Neural cell (in vitro differentiated cells): ENCODE measurements around the gene GLCE. TPM values are rescaled to one million over a fixed set of nuclear protein-coding genes. Genes with fewer than 3 reads are reported as not detected.

ENCODE experiments used
- H2AFZ ChIP-seq: fragments of 200-600, 300-800 bp; sonication (generic), shearing (Covaris generic); 2 replicates; pipeline ENCODE4 v1.6.0; 2014; ENCODE audit warnings: low read depth, mild to moderate bottlenecking, antibody characterized with exemption, low read length, moderate library complexity
- H3F3A ChIP-seq: fragments of 200-600 bp; shearing (Covaris generic); 2 replicates; pipeline ENCODE4 v1.6.1; 2016; ENCODE audit warnings: mild to moderate bottlenecking, moderate library complexity, mixed read lengths, antibody characterized with exemption, low read length; ENCODE audit not compliant: insufficient read depth, poor library complexity, severe bottlenecking
- H3K27ac ChIP-seq: fragments of 200-600, 300-800 bp; sonication (generic), shearing (Covaris generic); 2 replicates; pipeline ENCODE4 v1.5.1; 2014; ENCODE audit warnings: mild to moderate bottlenecking, low read length, moderate library complexity
- H3K27me3 ChIP-seq: fragments of 300-800, 200-600 bp; sonication (generic), shearing (Covaris generic); 2 replicates; pipeline ENCODE4 v1.6.0; 2014; ENCODE audit warnings: mild to moderate bottlenecking, low read depth, low read length, moderate library complexity; ENCODE audit not compliant: insufficient read depth
- H3K36me3 ChIP-seq: fragments of 300-800, 200-600 bp; sonication (generic), shearing (Covaris generic); 2 replicates; pipeline ENCODE4 v1.5.1; 2014; ENCODE audit warnings: mild to moderate bottlenecking, antibody characterized with exemption, low read length, moderate library complexity; ENCODE audit not compliant: insufficient read depth
- H3K4me2 ChIP-seq: fragments of 300-800, 200-600 bp; sonication (generic), shearing (Covaris generic); 2 replicates; pipeline ENCODE4 v1.6.0; 2014; ENCODE audit warnings: mild to moderate bottlenecking, low read length
- H3K4me3 ChIP-seq: fragments of 300-800, 200-600 bp; sonication (generic), shearing (Covaris generic); 2 replicates; pipeline ENCODE4 v1.5.1; 2014; ENCODE audit warnings: mild to moderate bottlenecking, low read length, moderate library complexity
- H3K79me2 ChIP-seq: fragments of 200-600 bp; shearing (Covaris generic); replicated peaks from 2 replicates; pipeline ENCODE4 v1.6.0; 2014; ENCODE audit warnings: mild to moderate bottlenecking, low read length, moderate library complexity; ENCODE audit not compliant: insufficient read depth
- H3K9ac ChIP-seq: fragments of 300-800, 200-600 bp; sonication (generic), shearing (Covaris generic); 2 replicates; pipeline ENCODE4 v1.6.1; 2016; ENCODE audit warnings: mild to moderate bottlenecking, low read length, mixed read lengths
- H3K9me2 ChIP-seq: fragments of 200-600 bp; shearing (Covaris generic); 2 replicates; pipeline ENCODE4 v1.6.1; 2016; ENCODE audit warnings: mild to moderate bottlenecking, low read length, mixed read lengths; ENCODE audit not compliant: insufficient read depth
- H3K9me3 ChIP-seq: fragments of 200-600, 300-800 bp; sonication (generic), shearing (Covaris generic); 2 replicates; pipeline ENCODE4 v1.6.1; 2016; ENCODE audit warnings: mild to moderate bottlenecking, mixed run types, low read length, moderate library complexity, mixed read lengths
- H4K20me1 ChIP-seq: fragments of 200-600 bp; shearing (Covaris generic); 2 replicates; pipeline ENCODE4 v1.6.1; 2016; ENCODE audit warnings: mild to moderate bottlenecking, mixed run types; ENCODE audit not compliant: insufficient read depth
- CTCF ChIP-seq: fragments of 450-650 bp; IDR thresholded peaks from 2 replicates; pipeline ENCODE4 v1.5.1; 2014; ENCODE audit warnings: antibody characterized with exemption, mild to moderate bottlenecking, moderate library complexity; ENCODE audit not compliant: poor library complexity, severe bottlenecking
- EP300 ChIP-seq: fragments of 450-650 bp; conservative IDR thresholded peaks from 2 replicates; pipeline ENCODE4 v1.6.1; 2014; ENCODE audit warnings: antibody characterized with exemption, mild to moderate bottlenecking, moderate library complexity; ENCODE audit not compliant: poor library complexity, severe bottlenecking
- EZH2 ChIP-seq: fragments of 200-600, 300-800 bp; shearing (Covaris generic), sonication (generic); IDR thresholded peaks from 2 replicates; pipeline ENCODE4 v1.6.1; 2014; ENCODE audit warnings: antibody characterized with exemption, low read length, borderline replicate concordance, mild to moderate bottlenecking; ENCODE audit not compliant: insufficient read depth, poor library complexity, severe bottlenecking
- MXI1 ChIP-seq: fragments of 450-650 bp; conservative IDR thresholded peaks from 2 replicates; pipeline ENCODE4 v1.6.1; 2014; ENCODE audit warnings: antibody characterized with exemption, mild to moderate bottlenecking; ENCODE audit not compliant: poor library complexity, severe bottlenecking
- POLR2AphosphoS5 ChIP-seq: IDR thresholded peaks from 2 replicates; pipeline ENCODE4 v1.6.1; 2012
- RAD21 ChIP-seq: fragments of 450-650 bp; conservative IDR thresholded peaks from 2 replicates; pipeline ENCODE4 v1.6.1; 2014; ENCODE audit warnings: antibody characterized with exemption, mild to moderate bottlenecking, moderate library complexity
- REST ChIP-seq: IDR thresholded peaks from 2 replicates; pipeline ENCODE4 v1.6.1; 2012; ENCODE audit warnings: borderline replicate concordance
- SMC3 ChIP-seq: fragments of 450-650 bp; conservative IDR thresholded peaks from 2 replicates; pipeline ENCODE4 v1.6.1; 2014; ENCODE audit warnings: antibody characterized with exemption, mild to moderate bottlenecking, moderate library complexity; ENCODE audit not compliant: poor library complexity
- TAF1 ChIP-seq: IDR thresholded peaks from 2 replicates; pipeline ENCODE4 v1.6.1; 2012; ENCODE audit warnings: low read depth
- polyA plus RNA-seq: library from polyadenylated mRNA; depleted of rRNA; stranded (reverse); fragments of >200 nt; gene quantifications from 2 replicates; pipeline ENCODE4 v1.2.3, GENCODE V29; 2014

The GLCE gene
- polyA plus RNA-seq, 1 donor from 2014 or later: 31.5 TPM

- Histone ChIP-seq H3K27me3 (peaks cover 2% of the 10 kb centered on the region), H4K20me1 (no peaks in the 10 kb centered on the region), H3K9ac (no peak overlapping the region), H3K9me2 (no peaks in the 10 kb centered on the region), H3F3A (no peaks in the 10 kb centered on the region), H3K79me2 (no peaks in the 10 kb centered on the region), H2AFZ (no peak overlapping the region), H3K4me2 (no peak overlapping the region), H3K27ac (no peak overlapping the region), H3K4me3 (no peak overlapping the region), H3K9me3 (no peaks in the 10 kb centered on the region), H3K36me3 (no peaks in the 10 kb centered on the region)
- TF ChIP-seq POLR2AphosphoS5: no peak
- no peak for TF ChIP-seq RAD21
Observed at GRCh38 chr15:69120732-69121131, 39.7 kb upstream of the GLCE start.

GRCh38 chr15:69121198-69121828 lies 39.1 kb upstream of the GLCE start:
- Histone ChIP-seq H3F3A (no peaks in the 10 kb centered on the region), H3K27ac (no peak overlapping the region), H3K9ac (no peak overlapping the region), H3K36me3 (no peaks in the 10 kb centered on the region), H3K27me3 (peaks cover 2% of the 10 kb centered on the region), H3K4me3 (no peak overlapping the region), H2AFZ (no peak overlapping the region), H3K9me3 (no peaks in the 10 kb centered on the region), H3K9me2 (no peaks in the 10 kb centered on the region), H3K4me2 (no peak overlapping the region), H3K79me2 (no peaks in the 10 kb centered on the region), H4K20me1 (no peaks in the 10 kb centered on the region)
- no peak for TF ChIP-seq POLR2AphosphoS5
- TF ChIP-seq TAF1: no peak
- TF ChIP-seq SMC3: no peak
- no peak for TF ChIP-seq REST
- TF ChIP-seq CTCF: no peak

- H3K9ac ChIP-seq: no peak overlapping the region
- TF ChIP-seq CTCF (no peak), POLR2AphosphoS5 (no peak), EZH2 (no peak), MXI1 (no peak), RAD21 (no peak), TAF1 (no peak), REST (no peak), SMC3 (no peak), EP300 (no peak)
- H3K9me3 ChIP-seq: no peaks in the 10 kb centered on the region
- no peaks in the 10 kb centered on the region for H4K20me1 ChIP-seq
- no peak overlapping the region for H3K4me2 ChIP-seq
- H3F3A ChIP-seq: no peaks in the 10 kb centered on the region
- no peak overlapping the region for H3K4me3 ChIP-seq
- no peaks in the 10 kb centered on the region for H3K79me2 ChIP-seq
- H3K27ac ChIP-seq: no peak overlapping the region
- no peaks in the 10 kb centered on the region for H3K36me3 ChIP-seq
- no peaks in the 10 kb centered on the region for H3K27me3 ChIP-seq
- H3K9me2 ChIP-seq: no peaks in the 10 kb centered on the region
- H2AFZ ChIP-seq: no peak overlapping the region
Observed at GRCh38 chr15:69125236-69125635, 35.2 kb upstream of the GLCE start.
